HepG2 (cell line): ENCODE data around the gene MAP3K3. TPM values are rescaled to one million over a fixed set of nuclear protein-coding genes. Genes with fewer than 3 reads are reported as not detected.

Source experiments
- ATF6 ChIP-seq: sonication (generic); formaldehyde crosslinking; conservative IDR thresholded peaks from 2 replicates; pipeline ENCODE4 v1.4.0; 2020; ENCODE audit warnings: missing genetic modification reagents
- ATF7-NPFF ChIP-seq: sonication (generic); formaldehyde crosslinking; IDR thresholded peaks from 2 replicates; pipeline ENCODE4 v1.8.1; 2023; ENCODE audit warnings: mild to moderate bottlenecking, low read depth, missing genetic modification reagents, moderate library complexity
- CBX1 ChIP-seq: IDR thresholded peaks from one replicate; pipeline ENCODE4 v1.6.1; 2016; ENCODE audit warnings: antibody characterized with exemption, low read depth
- CTCF ChIP-seq: sonication (generic); formaldehyde crosslinking; IDR thresholded peaks from 2 replicates; pipeline ENCODE4 v1.5.0; 2020; ENCODE audit warnings: mild to moderate bottlenecking, missing genetic modification reagents, moderate library complexity
- ESRRA ChIP-seq: sonication (generic); formaldehyde crosslinking; IDR thresholded peaks from 2 replicates; pipeline ENCODE4 v1.5.1; 2020; ENCODE audit warnings: mild to moderate bottlenecking, low read depth, missing genetic modification reagents
- KDM2A ChIP-seq: sonication (generic); formaldehyde crosslinking; IDR thresholded peaks from 2 replicates; pipeline ENCODE4 v1.4.0; 2020; ENCODE audit warnings: low read depth, missing genetic modification reagents, borderline replicate concordance
- KDM4B ChIP-seq: sonication (generic); formaldehyde crosslinking; IDR thresholded peaks from 2 replicates; pipeline ENCODE4 v1.4.0; 2020; ENCODE audit warnings: missing genetic modification reagents
- MEIS1 ChIP-seq: sonication (generic); formaldehyde crosslinking; IDR thresholded peaks from 2 replicates; pipeline ENCODE4 v1.9.0; 2021; ENCODE audit warnings: mild to moderate bottlenecking, missing genetic modification reagents, moderate library complexity, borderline replicate concordance
- SATB2 ChIP-seq: sonication (generic); formaldehyde crosslinking; IDR thresholded peaks from 2 replicates; pipeline ENCODE4 v1.5.0; 2020; ENCODE audit warnings: missing genetic modification reagents
- SMARCE1 ChIP-seq: fragments of 450-650 bp; IDR thresholded peaks from 2 replicates; pipeline ENCODE4 v1.6.1; 2017; ENCODE audit warnings: borderline replicate concordance
- SMC3 ChIP-seq: IDR thresholded peaks from 2 replicates; pipeline ENCODE4 v1.6.1; 2011; ENCODE audit warnings: low read length, improper control_type of control experiment
- SRSF4 ChIP-seq: fragments of 200-400 bp; formaldehyde crosslinking; IDR thresholded peaks from one replicate; pipeline ENCODE4 v1.6.1; 2018; ENCODE audit warnings: mild to moderate bottlenecking, low read depth, low read length, moderate library complexity; ENCODE audit not compliant: poor library complexity, severe bottlenecking
- SRSF9 ChIP-seq: fragments of 200-400 bp; formaldehyde crosslinking; IDR thresholded peaks from 2 replicates; pipeline ENCODE4 v1.6.1; 2018; ENCODE audit warnings: borderline replicate concordance, mild to moderate bottlenecking, low read depth, low read length; ENCODE audit not compliant: insufficient read depth, poor library complexity, severe bottlenecking
- SUZ12 ChIP-seq: fragments of 150-350 bp; IDR thresholded peaks from 2 replicates; pipeline ENCODE4 v1.6.1; 2014; ENCODE audit warnings: low read depth, low read length
- TOE1 ChIP-seq: sonication (generic); formaldehyde crosslinking; IDR thresholded peaks from 2 replicates; pipeline ENCODE4 v1.4.0; 2020; ENCODE audit warnings: mild to moderate bottlenecking, missing genetic modification reagents
- ZBTB21 ChIP-seq: sonication (generic); formaldehyde crosslinking; IDR thresholded peaks from 2 replicates; pipeline ENCODE4 v1.4.0; 2020; ENCODE audit warnings: missing genetic modification reagents
- ZBTB3 ChIP-seq: sonication (generic); formaldehyde crosslinking; IDR thresholded peaks from 2 replicates; pipeline ENCODE4 v1.4.0; 2020; ENCODE audit warnings: low read depth, mild to moderate bottlenecking, moderate library complexity, missing genetic modification reagents, borderline replicate concordance
- ZBTB34 ChIP-seq: sonication (generic); formaldehyde crosslinking; IDR thresholded peaks from 2 replicates; pipeline ENCODE4 v1.8.0; 2022; ENCODE audit warnings: mild to moderate bottlenecking, missing genetic modification reagents
- ZFP90 ChIP-seq: sonication (generic); formaldehyde crosslinking; IDR thresholded peaks from 2 replicates; pipeline ENCODE4 v1.8.0; 2022; ENCODE audit warnings: missing genetic modification reagents, mild to moderate bottlenecking, inconsistent platforms, borderline replicate concordance
- ZIK1 ChIP-seq: sonication (generic); formaldehyde crosslinking; IDR thresholded peaks from 2 replicates; pipeline ENCODE4 v1.5.0; 2020; ENCODE audit warnings: mild to moderate bottlenecking, low read depth, missing genetic modification reagents, borderline replicate concordance
- ZMYM4 ChIP-seq: sonication (generic); formaldehyde crosslinking; IDR thresholded peaks from 2 replicates; pipeline ENCODE4 v1.8.1; 2023; ENCODE audit warnings: mild to moderate bottlenecking, missing genetic modification reagents
- ZNF382 ChIP-seq: sonication (generic); formaldehyde crosslinking; IDR thresholded peaks from 2 replicates; pipeline ENCODE4 v1.5.0; 2020; ENCODE audit warnings: missing genetic modification reagents, mild to moderate bottlenecking, borderline replicate concordance
- ZNF546 ChIP-seq: sonication (generic); formaldehyde crosslinking; conservative IDR thresholded peaks from 2 replicates; pipeline ENCODE4 v1.8.1; 2023; ENCODE audit warnings: mild to moderate bottlenecking, missing genetic modification reagents
- ZNF576 ChIP-seq: sonication (generic); formaldehyde crosslinking; IDR thresholded peaks from 2 replicates; pipeline ENCODE4 v1.4.0; 2020; ENCODE audit warnings: mild to moderate bottlenecking, missing genetic modification reagents
- polyA plus RNA-seq, 8 experiments: library from polyadenylated mRNA; depleted of rRNA in 3 of 8; stranded (reverse) in 7 of 8; unstranded in 1 of 8; fragments of >200 nt; fragmentation: Illumina TruSeq in 4 of 8; extraction: Trizol in 4 of 8; gene quantifications; 2 replicates each; pipeline versions ENCODE4 v1.2.1 to v1.2.3, GENCODE V29; 2011 to 2016; ENCODE audit warnings: low read depth in 4 of 8, missing spikeins in 1 of 8, mixed read lengths in 1 of 8; ENCODE audit not compliant: insufficient read depth in 1 of 8
- total RNA-seq, 5 experiments: library from RNA; depleted of rRNA; stranded (reverse); fragments of >200 nt; fragmentation: Illumina TruSeq; extraction: Trizol; gene quantifications; 2 replicates each; pipeline ENCODE4 v1.2.3, GENCODE V29; 2016; ENCODE audit warnings: low read depth in 1 of 5

The MAP3K3 gene
- total and polyA plus RNA-seq, 2 of the 13 experiments (the other 11 are each of a cell fraction or from before 2014, with no cell fraction given): 17.7 to 21.8 TPM

GRCh38 chr17:63698886-63699637 lies 76.8 kb downstream of the MAP3K3 start (continued):
- no peak for TF ChIP-seq ZNF546
- no peak for TF ChIP-seq ZFP90 (CRISPR knock-in tag)
- TF ChIP-seq SUZ12: no peak
- no peak for TF ChIP-seq KDM4B (CRISPR knock-in tag)
- TF ChIP-seq CTCF (CRISPR knock-in tag): no peak
- TF ChIP-seq ESRRA: no peak
- TF ChIP-seq ZNF382: no peak
- no peak for TF ChIP-seq ZBTB3 (CRISPR knock-in tag)
- TF ChIP-seq ATF6: no peak
- TF ChIP-seq SATB2 (CRISPR knock-in tag): no peak
- no peak for TF ChIP-seq TOE1 (CRISPR knock-in tag)
- TF ChIP-seq SRSF9: no peak
- no peak for TF ChIP-seq SMARCE1
- TF ChIP-seq ZNF576 (CRISPR knock-in tag): no peak
- TF ChIP-seq CBX1: no peak
- peak; percentile 35; the same call in 1 of the 2 replicates for TF ChIP-seq KDM2A (CRISPR knock-in tag)
- no peak for TF ChIP-seq ZIK1
- no peak for TF ChIP-seq ZBTB21 (CRISPR knock-in tag)
- no peak for TF ChIP-seq SRSF4
- no peak for TF ChIP-seq MEIS1 (CRISPR knock-in tag)
- no peak for TF ChIP-seq SMC3
- no peak; the same call in 1 of the 2 replicates for TF ChIP-seq ATF7-NPFF
- no peak for TF ChIP-seq ZBTB34
- no peak for TF ChIP-seq ZMYM4 (CRISPR knock-in tag)
